ENCODE data around the gene HNRNPAB.
"Not testable (repeated sequence)": the region's sequence is repeated elsewhere in the genome, so short reads cannot be mapped to it uniquely, and the experiment has no call there.

The HNRNPAB gene

GRCh38 chr5:178245389-178245788, 41.1 kb downstream of the HNRNPAB start:
- no peak for DNase-seq (ENCODE audit: low read depth)

- DNase-seq (ENCODE audit: low read depth): no peak
Measured at GRCh38 chr5:178246624-178247279, 42.4 kb downstream of the HNRNPAB start.

GRCh38 chr5:178247481-178248456, 43.4 kb downstream of the HNRNPAB start:
- DNase-seq (ENCODE audit: low read depth): no peak

DNA sequence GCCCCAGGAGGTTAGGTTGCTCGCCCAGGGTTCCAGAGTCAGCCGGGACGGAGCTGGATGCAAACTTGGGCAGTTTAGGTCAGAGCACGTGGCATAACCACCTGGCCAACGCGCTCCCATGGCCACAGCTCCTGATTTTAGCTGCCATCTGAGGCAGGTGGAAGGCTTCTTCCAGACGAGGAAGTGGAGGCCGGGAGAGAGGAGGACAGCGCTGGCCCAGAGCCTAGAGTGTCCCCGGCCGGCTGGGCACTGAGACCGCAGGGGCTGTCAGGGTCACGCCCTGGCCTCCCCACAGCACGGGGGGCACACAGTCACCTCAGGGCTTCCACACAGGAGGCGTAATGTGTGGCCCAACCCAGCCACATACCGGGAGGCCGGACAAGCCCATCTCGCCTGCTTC, 44.4 kb downstream of the HNRNPAB start:
- no peak for DNase-seq (ENCODE audit: low read depth)

DNA sequence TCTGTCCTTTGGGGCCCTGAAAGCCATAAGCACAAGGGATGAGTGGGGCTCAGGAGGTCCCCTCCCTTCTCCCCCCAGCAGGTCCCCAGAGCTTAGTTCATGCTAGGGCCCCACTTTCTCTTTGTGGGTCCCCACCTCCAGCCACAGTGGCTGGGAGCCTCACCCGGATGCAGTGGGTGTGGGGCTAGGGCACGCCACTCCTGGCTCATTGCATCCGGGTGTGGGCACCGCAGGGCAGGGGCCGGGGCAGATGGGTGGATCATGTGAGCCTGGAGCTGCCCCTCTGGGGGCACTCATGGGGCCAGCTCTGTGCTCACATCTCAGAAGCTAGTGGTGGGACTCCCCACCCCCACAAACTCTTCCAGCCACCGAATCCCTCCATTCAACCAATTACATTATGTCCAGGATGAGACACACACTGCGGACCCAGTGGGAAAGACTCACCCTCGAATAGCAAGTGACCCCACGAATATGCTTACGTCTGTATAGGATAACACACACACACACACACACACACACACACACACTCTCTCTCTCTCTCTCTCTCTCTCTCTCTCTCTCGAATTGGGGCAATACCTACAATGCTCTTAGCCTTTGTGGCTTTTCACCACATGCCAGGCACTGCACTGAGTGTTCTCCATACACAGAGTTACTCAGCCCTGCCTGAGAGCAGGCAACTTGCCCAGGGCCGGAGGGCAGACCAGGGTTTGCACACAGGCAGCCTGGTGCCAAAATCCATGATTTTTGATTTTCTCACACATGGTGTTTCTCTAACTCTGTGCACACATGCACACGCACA, 45.1 kb downstream of the HNRNPAB start:
- peak; percentile 82 for DNase-seq (ENCODE audit: low read depth)

GRCh38 chr5:178250263-178250662, 45.9 kb downstream of the HNRNPAB start:
- DNase-seq (ENCODE audit: low read depth): no peak

GRCh38 chr5:178252258-178252657, 47.9 kb downstream of the HNRNPAB start:
- no peak for DNase-seq (ENCODE audit: low read depth)

DNA sequence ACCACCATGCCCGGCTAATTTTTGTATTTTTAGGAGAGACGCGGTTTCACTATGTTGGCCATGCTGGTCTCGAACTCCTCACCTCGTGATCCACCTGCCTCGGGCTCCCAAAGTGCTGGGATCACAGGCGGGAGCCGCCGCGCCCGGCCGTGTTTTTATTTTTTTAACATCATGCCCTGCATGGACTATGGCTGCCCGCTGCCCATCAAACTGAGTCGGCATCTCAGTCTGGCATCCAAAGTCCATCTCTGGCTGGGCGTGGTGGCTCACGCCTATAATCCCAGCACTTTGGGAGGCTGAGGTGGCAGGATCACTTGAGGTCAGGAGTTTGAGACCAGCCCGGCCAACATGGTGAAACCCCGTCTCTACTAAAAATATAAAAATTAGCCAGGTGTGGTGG, 49.3 kb downstream of the HNRNPAB start:
- not testable (repeated sequence) for DNase-seq (ENCODE audit: low read depth)

GRCh38 chr5:178256746-178257145, 52.4 kb downstream of the HNRNPAB start:
- DNase-seq (ENCODE audit: low read depth): no peak

- no peak for DNase-seq (ENCODE audit: low read depth)
Measured at GRCh38 chr5:178257650-178258049, 53.3 kb downstream of the HNRNPAB start.

- no peak for DNase-seq (ENCODE audit: low read depth)
Measured at GRCh38 chr5:178259623-178260536, 55.5 kb downstream of the HNRNPAB start.
